A673 (cell line): ENCODE results near the gene TNRC6A. TPM values are rescaled to one million over a fixed set of nuclear protein-coding genes. Genes with fewer than 3 reads are reported as not detected.

Experiments used
- BruUV-seq: library from RNA; stranded (reverse); fragments of 400-500 nt; replicated peaks from 2 replicates; lab custom pipeline; 2021; lab: Mats Ljungman, UMichigan
- CTCF ChIA-PET: fragments of 300-600 bp; sonication (Branson Sonifier 250); formaldehyde crosslinking; loops from one replicate; lab custom pipeline; 2022; ENCODE audit warnings: antibody characterized with exemption; lab: Charles Lee
- POLR2A ChIA-PET: fragments of 300-600 bp; sonication (Branson Sonifier 250); formaldehyde crosslinking; loops from one replicate; lab custom pipeline; 2022; ENCODE audit warnings: antibody characterized with exemption; ENCODE audit not compliant: low non-redundant PET; lab: Charles Lee
- DNase-seq: peaks from one replicate; pipeline ENCODE4 v3.0.0-alpha.2; 2015; ENCODE audit warnings: low spot score
- H3K27ac ChIP-seq: fragments of 200-600 bp; sonication (generic); 2 replicates; pipeline ENCODE4 v1.5.1; 2016; ENCODE audit warnings: mixed run types, low read depth, mild to moderate bottlenecking, mixed read lengths, antibody characterized with exemption, low read length; ENCODE audit not compliant: poor library complexity, severe bottlenecking
- H3K27me3 ChIP-seq: fragments of 200-600 bp; sonication (generic); replicated peaks from 2 replicates; pipeline ENCODE4 v1.6.1; 2017; ENCODE audit warnings: mixed run types, low read depth, mild to moderate bottlenecking, mixed read lengths, antibody characterized with exemption, low read length; ENCODE audit not compliant: insufficient read depth, poor library complexity
- H3K36me3 ChIP-seq: fragments of 200-600 bp; sonication (generic); 2 replicates; pipeline ENCODE4 v1.6.1; 2016; ENCODE audit warnings: mixed run types, mild to moderate bottlenecking, mixed read lengths, antibody characterized with exemption, low read length; ENCODE audit not compliant: insufficient read depth, poor library complexity, severe bottlenecking
- H3K4me1 ChIP-seq: fragments of 200-600 bp; sonication (generic); 2 replicates; pipeline ENCODE4 v1.6.1; 2017; ENCODE audit warnings: mixed run types, mild to moderate bottlenecking, mixed read lengths, antibody characterized with exemption, low read length; ENCODE audit not compliant: insufficient read depth, poor library complexity, severe bottlenecking
- H3K4me3 ChIP-seq: fragments of 200-600 bp; sonication (generic); 2 replicates; pipeline ENCODE4 v1.5.1; 2016; ENCODE audit warnings: low read depth, mixed run types, mild to moderate bottlenecking, mixed read lengths, low read length; ENCODE audit not compliant: poor library complexity, severe bottlenecking
- H3K9me3 ChIP-seq: fragments of 200-600 bp; sonication (generic); 2 replicates; pipeline ENCODE4 v1.6.1; 2016; ENCODE audit warnings: mixed run types, low read depth, mild to moderate bottlenecking, mixed read lengths, antibody characterized with exemption, low read length; ENCODE audit not compliant: poor library complexity, severe bottlenecking
- EZH2 ChIP-seq: fragments of 200-600 bp; sonication (generic); IDR thresholded peaks from 2 replicates; pipeline ENCODE4 v1.6.1; 2017; ENCODE audit warnings: borderline replicate concordance, low read depth, mild to moderate bottlenecking, mixed read lengths, antibody characterized with exemption, low read length; ENCODE audit not compliant: poor library complexity, severe bottlenecking
- intact Hi-C: fragments of 100-400 bp; cut with micrococcal nuclease; formaldehyde crosslinking; loops from one replicate; pipeline ENCODE4 v1.10.0; 2022; ENCODE audit not compliant: unreplicated experiment
- total RNA-seq: library from RNA; stranded (reverse); gene quantifications from 2 replicates; pipeline ENCODE4 v1.2.3, GENCODE V29; 2021
- TF ChIP-seq, protein P1 (sequence below): fragments of 300-800, 200-600 bp; sonication (generic); conservative IDR thresholded peaks from 2 replicates; pipeline ENCODE4 v1.5.1; 2017; ENCODE audit warnings: low read depth, mild to moderate bottlenecking, antibody characterized with exemption, low read length, moderate library complexity, mixed read lengths

TNRC6A gene
- total RNA-seq, 1 experiment from 2014 or later = 90.8 TPM

- no peak overlapping the region for H3K4me3 ChIP-seq
- H3K27me3 ChIP-seq = no peaks in the 10 kb centered on the region
- no peaks in the 10 kb centered on the region for H3K9me3 ChIP-seq
- H3K27ac ChIP-seq = peak overlapping the region; percentile 38
- H3K4me1 ChIP-seq = peaks cover 18% of the 10 kb centered on the region
- POLR2A ChIA-PET = no interaction called here
- intact Hi-C loops = no loop called here
- peaks cover 18% of the 10 kb centered on the region for H3K36me3 ChIP-seq
- DNase-seq = no peak
- CTCF ChIA-PET = no interaction called here
- no TSS peak for BruUV-seq
- no peak for TF ChIP-seq EZH2
- TF ChIP-seq, protein P1, sequence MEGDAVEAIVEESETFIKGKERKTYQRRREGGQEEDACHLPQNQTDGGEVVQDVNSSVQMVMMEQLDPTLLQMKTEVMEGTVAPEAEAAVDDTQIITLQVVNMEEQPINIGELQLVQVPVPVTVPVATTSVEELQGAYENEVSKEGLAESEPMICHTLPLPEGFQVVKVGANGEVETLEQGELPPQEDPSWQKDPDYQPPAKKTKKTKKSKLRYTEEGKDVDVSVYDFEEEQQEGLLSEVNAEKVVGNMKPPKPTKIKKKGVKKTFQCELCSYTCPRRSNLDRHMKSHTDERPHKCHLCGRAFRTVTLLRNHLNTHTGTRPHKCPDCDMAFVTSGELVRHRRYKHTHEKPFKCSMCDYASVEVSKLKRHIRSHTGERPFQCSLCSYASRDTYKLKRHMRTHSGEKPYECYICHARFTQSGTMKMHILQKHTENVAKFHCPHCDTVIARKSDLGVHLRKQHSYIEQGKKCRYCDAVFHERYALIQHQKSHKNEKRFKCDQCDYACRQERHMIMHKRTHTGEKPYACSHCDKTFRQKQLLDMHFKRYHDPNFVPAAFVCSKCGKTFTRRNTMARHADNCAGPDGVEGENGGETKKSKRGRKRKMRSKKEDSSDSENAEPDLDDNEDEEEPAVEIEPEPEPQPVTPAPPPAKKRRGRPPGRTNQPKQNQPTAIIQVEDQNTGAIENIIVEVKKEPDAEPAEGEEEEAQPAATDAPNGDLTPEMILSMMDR = no peak
Observed at GRCh38 chr16:24737391-24737871, 8.0 kb downstream of the TNRC6A start.

GRCh38 chr16:24737916-24738594 is 8.6 kb downstream of the TNRC6A start:
- no peak for DNase-seq
- Histone ChIP-seq H3K27me3 (no peaks in the 10 kb centered on the region), H3K36me3 (peaks cover 12% of the 10 kb centered on the region), H3K4me1 (peaks cover 21% of the 10 kb centered on the region), H3K27ac (peak overlapping the region; percentile 38), H3K9me3 (no peaks in the 10 kb centered on the region), H3K4me3 (no peak overlapping the region)
- intact Hi-C loops = no loop called here
- no TSS peak for BruUV-seq
- ChIA-PET CTCF (no interaction called here), POLR2A (no interaction called here)
- no peak for TF ChIP-seq EZH2
- TF ChIP-seq, protein P1 = no peak

GRCh38 chr16:24738895-24739294 is 9.4 kb downstream of the TNRC6A start:
- no peak overlapping the region for H3K27ac ChIP-seq
- TF ChIP-seq EZH2 = no peak
- TF ChIP-seq, protein P1 = no peak
- H3K9me3 ChIP-seq = no peaks in the 10 kb centered on the region
- POLR2A ChIA-PET = no interaction called here
- peaks cover 30% of the 10 kb centered on the region for H3K4me1 ChIP-seq
- CTCF ChIA-PET = no interaction called here
- no peaks in the 10 kb centered on the region for H3K27me3 ChIP-seq
- H3K36me3 ChIP-seq = peaks cover 3% of the 10 kb centered on the region
- no TSS peak for BruUV-seq
- H3K4me3 ChIP-seq = no peak overlapping the region
- DNase-seq = no peak
- intact Hi-C loops = no loop called here
